GM10266 (cell line): ENCODE results near the gene FASLG.

Experiments used
- DNase-seq: peaks from one replicate; pipeline ENCODE4 v3.0.0; 2012; ENCODE audit errors: extremely low spot score
- TF ChIP-seq, protein P1 (sequence below): IDR thresholded peaks from 2 replicates; pipeline ENCODE4 v1.5.1; 2012; ENCODE audit warnings: mild to moderate bottlenecking, low read depth; ENCODE audit not compliant: control insufficient read depth, insufficient read depth; ENCODE audit errors: missing control alignments

The FASLG gene

GRCh38 chr1:172713466-172713865 lies 54.6 kb downstream of the FASLG start:
- no peak for DNase-seq
- TF ChIP-seq, protein P1, sequence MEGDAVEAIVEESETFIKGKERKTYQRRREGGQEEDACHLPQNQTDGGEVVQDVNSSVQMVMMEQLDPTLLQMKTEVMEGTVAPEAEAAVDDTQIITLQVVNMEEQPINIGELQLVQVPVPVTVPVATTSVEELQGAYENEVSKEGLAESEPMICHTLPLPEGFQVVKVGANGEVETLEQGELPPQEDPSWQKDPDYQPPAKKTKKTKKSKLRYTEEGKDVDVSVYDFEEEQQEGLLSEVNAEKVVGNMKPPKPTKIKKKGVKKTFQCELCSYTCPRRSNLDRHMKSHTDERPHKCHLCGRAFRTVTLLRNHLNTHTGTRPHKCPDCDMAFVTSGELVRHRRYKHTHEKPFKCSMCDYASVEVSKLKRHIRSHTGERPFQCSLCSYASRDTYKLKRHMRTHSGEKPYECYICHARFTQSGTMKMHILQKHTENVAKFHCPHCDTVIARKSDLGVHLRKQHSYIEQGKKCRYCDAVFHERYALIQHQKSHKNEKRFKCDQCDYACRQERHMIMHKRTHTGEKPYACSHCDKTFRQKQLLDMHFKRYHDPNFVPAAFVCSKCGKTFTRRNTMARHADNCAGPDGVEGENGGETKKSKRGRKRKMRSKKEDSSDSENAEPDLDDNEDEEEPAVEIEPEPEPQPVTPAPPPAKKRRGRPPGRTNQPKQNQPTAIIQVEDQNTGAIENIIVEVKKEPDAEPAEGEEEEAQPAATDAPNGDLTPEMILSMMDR: no peak
